GM12801 (cell line): ENCODE measurements around the gene BLM.

Source experiments
- CTCF ChIP-seq: IDR thresholded peaks from one replicate; pipeline ENCODE4 v1.5.1; 2011; ENCODE audit warnings: control low read depth; ENCODE audit not compliant: insufficient read length; ENCODE audit errors: extremely low read depth

Gene BLM

GRCh38 chr15:90765531-90765930, 48.4 kb downstream of the BLM start:
- TF ChIP-seq CTCF = no peak

- no peak for TF ChIP-seq CTCF
Observed at GRCh38 chr15:90765966-90766365, 48.8 kb downstream of the BLM start.

GRCh38 chr15:90769375-90769774, 52.2 kb downstream of the BLM start:
- no peak for TF ChIP-seq CTCF

- TF ChIP-seq CTCF = no peak
Observed at GRCh38 chr15:90773485-90773884, 56.3 kb downstream of the BLM start.

- no peak for TF ChIP-seq CTCF
Observed at GRCh38 chr15:90774731-90775514, 57.8 kb downstream of the BLM start.

- no peak for TF ChIP-seq CTCF
Observed at GRCh38 chr15:90780916-90781315, 63.8 kb downstream of the BLM start.

GRCh38 chr15:90782442-90782841, 65.3 kb downstream of the BLM start:
- TF ChIP-seq CTCF = no peak
